Muscle of leg (tissue), 11 donors: Measurements from ENCODE around the gene HABP4. TPM values are rescaled to one million over a fixed set of nuclear protein-coding genes. Genes with fewer than 3 reads are reported as not detected.

Experiments
- DNase-seq: peaks from one replicate; pipeline ENCODE4 v3.0.0; 2013
- H3K27ac ChIP-seq: one replicate; pipeline ENCODE4 v1.5.1; 2013; ENCODE audit warnings: mild to moderate bottlenecking, low read length, control low read depth
- H3K27me3 ChIP-seq: one replicate; pipeline ENCODE4 v1.6.1; 2013; ENCODE audit warnings: low read length; ENCODE audit not compliant: control insufficient read depth, insufficient read depth
- H3K36me3 ChIP-seq: one replicate; pipeline ENCODE4 v1.6.1; 2013; ENCODE audit warnings: low read length; ENCODE audit not compliant: control insufficient read depth, insufficient read depth
- H3K4me1 ChIP-seq: one replicate; pipeline ENCODE4 v1.6.1; 2013; ENCODE audit warnings: low read length; ENCODE audit not compliant: control insufficient read depth, insufficient read depth
- H3K4me3 ChIP-seq: one replicate; pipeline ENCODE4 v1.5.1; 2013; ENCODE audit warnings: low read length, control low read depth
- H3K9me3 ChIP-seq: replicated peaks from 2 replicates; pipeline ENCODE4 v1.6.1; 2013; ENCODE audit warnings: low read depth, low read length; ENCODE audit not compliant: control insufficient read depth
- WGBS: methylation state at CpG from one replicate; pipeline ENCODE4 v1.1.5; 2013; ENCODE audit warnings: missing lambda C conversion rate; ENCODE audit not compliant: insufficient coverage; 5-methylcytosine and 5-hydroxymethylcytosine counted together
- polyA plus RNA-seq, 8 donors: library from polyadenylated mRNA; unstranded; fragments of 120-200 nt; gene quantifications; one replicate each; pipeline versions ENCODE4 v1.2.1 to v1.2.3, GENCODE V29; 2013; ENCODE audit warnings: inconsistent platforms in 1 of 8, low replicate concordance in 1 of 8; ENCODE audit not compliant: insufficient read length in 8 of 8, insufficient read depth in 1 of 8
- total RNA-seq: library from RNA; stranded (reverse); fragments of 120-200 nt; gene quantifications from one replicate; pipeline ENCODE4 v1.2.4, GENCODE V29; 2013

HABP4 gene
- total and polyA plus RNA-seq, 9 donors, result 7.7 to 15.4 (median 12.2) TPM

DNA sequence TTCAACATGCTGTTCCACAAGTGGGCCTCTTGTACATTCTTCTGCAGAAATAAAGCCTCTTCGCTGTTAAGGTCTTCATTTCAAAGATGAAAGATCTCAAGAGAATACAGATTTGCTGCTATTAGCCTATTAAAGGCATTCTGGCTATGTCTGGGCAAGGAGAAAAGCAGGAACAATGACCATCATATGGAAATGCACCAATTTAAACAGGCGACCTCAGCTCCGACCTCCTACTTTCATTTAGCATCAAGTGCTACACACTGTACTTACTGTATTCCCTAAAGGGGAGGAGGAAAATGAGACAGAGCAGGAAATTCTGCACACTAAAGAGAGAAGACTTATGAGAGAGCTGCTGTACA lies 64.8 kb downstream of the HABP4 start:
- H3K9me3 ChIP-seq, result no peaks in the 10 kb centered on the region
- no peak overlapping the region for H3K4me3 ChIP-seq
- peaks cover 2% of the 10 kb centered on the region for H3K4me1 ChIP-seq
- peaks cover 5% of the 10 kb centered on the region for H3K36me3 ChIP-seq
- H3K27ac ChIP-seq, result peak overlapping the region; percentile 1
- H3K27me3 ChIP-seq, result no peaks in the 10 kb centered on the region
- peak; percentile 70 for DNase-seq
- WGBS, result no CpG with 5 or more reads among the region's 3 CpGs

DNA sequence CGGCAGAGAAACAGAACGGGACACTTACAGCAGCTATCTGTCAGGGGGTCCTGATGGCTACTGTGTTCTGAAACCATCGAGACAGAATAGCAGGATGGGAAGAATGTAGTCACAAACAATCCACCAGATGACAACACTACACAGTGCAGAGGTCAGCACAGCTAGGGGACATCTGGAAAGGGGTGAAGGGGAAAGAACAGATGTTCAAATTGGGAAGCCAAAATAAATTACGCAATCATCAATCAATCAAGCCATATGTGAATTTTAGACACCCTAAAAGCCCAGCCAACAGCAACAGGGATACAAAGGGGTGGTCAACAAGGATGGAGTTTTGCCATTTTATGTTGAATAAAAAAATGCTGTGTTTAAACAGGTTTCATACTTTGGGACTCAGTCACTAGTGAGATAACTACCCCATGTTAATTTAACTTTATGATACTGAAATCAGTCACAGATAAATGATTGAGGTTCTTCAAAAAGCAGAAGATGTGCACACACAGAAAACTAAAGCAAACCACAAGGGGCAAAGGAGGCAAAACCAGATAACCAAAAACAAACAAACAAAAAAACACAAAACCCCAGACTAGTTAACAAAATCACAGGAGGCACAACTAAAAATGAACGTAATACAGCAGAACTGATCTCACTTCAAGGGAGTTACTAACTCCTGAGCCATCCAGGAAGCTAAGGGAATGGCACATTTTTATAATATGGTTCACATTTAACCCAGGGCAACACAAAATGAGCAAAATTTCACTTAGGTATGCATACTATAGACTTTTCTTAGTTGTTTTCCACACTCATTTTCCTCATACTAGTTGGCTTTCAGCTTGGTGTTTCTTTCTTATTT lies 65.9 kb downstream of the HABP4 start:
- no peaks in the 10 kb centered on the region for H3K9me3 ChIP-seq
- H3K36me3 ChIP-seq, result peaks cover 5% of the 10 kb centered on the region
- DNase-seq, result peak; percentile 56
- no CpG with 5 or more reads among the region's 5 CpGs for WGBS
- H3K4me1 ChIP-seq, result peaks cover 2% of the 10 kb centered on the region
- H3K27me3 ChIP-seq, result no peaks in the 10 kb centered on the region
- H3K4me3 ChIP-seq, result no peak overlapping the region
- peak overlapping the region; percentile 1 for H3K27ac ChIP-seq

DNA sequence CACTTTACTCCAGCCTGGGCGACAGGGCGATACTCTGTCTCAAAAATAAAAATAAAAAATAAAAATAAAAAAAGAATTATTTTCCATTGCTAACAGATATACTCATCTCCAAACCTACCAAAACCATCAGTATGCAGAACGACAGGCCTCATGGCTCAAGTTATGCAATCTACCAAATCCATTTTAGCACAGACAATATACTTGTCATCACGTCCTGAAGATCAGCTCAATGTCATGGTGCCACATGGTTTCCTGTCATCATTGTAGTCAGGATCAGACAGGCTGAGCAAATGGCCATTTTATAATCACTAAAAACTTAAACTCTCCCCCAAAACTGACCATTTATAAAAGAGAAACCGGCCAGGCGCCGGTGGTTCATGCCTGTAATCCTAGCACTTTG lies 69.1 kb downstream of the HABP4 start:
- Histone ChIP-seq H3K27ac (no peak overlapping the region), H3K36me3 (peaks cover 6% of the 10 kb centered on the region), H3K9me3 (no peaks in the 10 kb centered on the region), H3K27me3 (no peaks in the 10 kb centered on the region), H3K4me3 (no peak overlapping the region), H3K4me1 (peaks cover 2% of the 10 kb centered on the region)
- DNase-seq, result no peak
- WGBS, result 82% methylated on average over 2 of the region's 7 CpGs

DNA sequence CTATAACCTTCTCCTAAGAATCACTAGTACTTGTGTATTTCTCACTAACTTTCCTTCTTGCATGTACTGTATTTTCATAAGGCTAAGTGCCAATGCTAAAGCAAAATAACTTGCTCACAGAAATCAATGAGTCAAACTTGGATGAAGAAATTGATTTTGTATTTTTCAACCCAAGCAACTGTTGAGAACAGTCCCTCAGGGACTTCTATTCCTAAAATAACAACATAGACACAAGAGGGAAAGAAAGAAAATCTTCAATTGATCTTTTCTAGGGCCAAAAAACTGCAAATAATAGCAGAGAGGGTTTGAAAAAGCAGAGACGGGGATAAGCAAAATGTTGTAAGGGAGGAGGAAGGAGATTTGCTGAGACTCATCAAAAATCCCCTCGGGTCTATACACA lies 69.8 kb downstream of the HABP4 start:
- no CpG with 5 or more reads among the region's 2 CpGs for WGBS
- H3K27ac ChIP-seq, result no peak overlapping the region
- H3K9me3 ChIP-seq, result no peaks in the 10 kb centered on the region
- H3K27me3 ChIP-seq, result no peaks in the 10 kb centered on the region
- peaks cover 7% of the 10 kb centered on the region for H3K36me3 ChIP-seq
- peak; percentile 92 for DNase-seq
- H3K4me3 ChIP-seq, result no peak overlapping the region
- H3K4me1 ChIP-seq, result no peaks in the 10 kb centered on the region

DNA sequence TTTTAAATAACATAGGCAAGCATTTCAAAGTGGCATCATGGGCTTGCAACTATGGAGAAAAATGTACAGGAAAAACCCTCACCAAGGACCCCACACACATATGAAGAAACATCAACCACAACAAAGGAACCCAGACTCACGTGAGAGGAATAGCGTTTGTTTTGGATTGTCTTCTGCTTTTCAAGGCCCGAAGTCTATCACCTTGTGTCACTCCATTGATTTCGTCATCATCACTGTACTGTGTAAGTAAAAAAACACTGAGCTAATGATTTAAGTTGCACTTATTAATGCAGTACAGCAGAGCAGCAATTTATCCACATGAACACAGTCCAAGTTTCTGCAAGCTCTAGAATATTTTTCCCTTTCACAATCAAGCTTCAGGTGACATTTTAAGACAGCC lies 72.4 kb downstream of the HABP4 start:
- DNase-seq, result no peak
- H3K4me1 ChIP-seq, result no peaks in the 10 kb centered on the region
- H3K27me3 ChIP-seq, result no peaks in the 10 kb centered on the region
- H3K27ac ChIP-seq, result no peak overlapping the region
- H3K36me3 ChIP-seq, result peaks cover 7% of the 10 kb centered on the region
- H3K4me3 ChIP-seq, result no peak overlapping the region
- no peaks in the 10 kb centered on the region for H3K9me3 ChIP-seq
- no CpG with 5 or more reads among the region's 4 CpGs for WGBS

DNA sequence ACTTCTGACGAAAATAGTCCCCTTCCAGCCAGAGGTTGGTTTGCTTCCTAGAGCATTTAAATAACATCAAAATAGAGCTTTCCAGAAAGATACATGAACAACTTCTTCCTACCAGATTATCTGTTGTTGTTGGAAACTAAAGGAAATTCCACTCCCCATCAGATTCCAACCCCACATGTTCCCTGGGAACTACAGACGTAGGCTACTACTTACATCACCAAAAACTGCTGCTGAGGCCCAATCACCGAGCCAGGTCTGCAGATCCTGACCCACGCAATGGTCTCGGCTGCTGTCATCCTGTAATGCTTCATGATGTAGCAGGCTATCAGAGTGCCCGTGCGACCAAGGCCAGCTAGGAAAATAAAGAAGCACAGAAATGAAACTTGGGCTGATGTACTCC lies 73.4 kb downstream of the HABP4 start:
- Histone ChIP-seq H3K4me3 (no peak overlapping the region), H3K9me3 (no peaks in the 10 kb centered on the region), H3K36me3 (peaks cover 7% of the 10 kb centered on the region), H3K4me1 (no peaks in the 10 kb centered on the region), H3K27ac (no peak overlapping the region), H3K27me3 (no peaks in the 10 kb centered on the region)
- peak; percentile 64 for DNase-seq
- 83% methylated on average over 6 of the region's 7 CpGs for WGBS

DNA sequence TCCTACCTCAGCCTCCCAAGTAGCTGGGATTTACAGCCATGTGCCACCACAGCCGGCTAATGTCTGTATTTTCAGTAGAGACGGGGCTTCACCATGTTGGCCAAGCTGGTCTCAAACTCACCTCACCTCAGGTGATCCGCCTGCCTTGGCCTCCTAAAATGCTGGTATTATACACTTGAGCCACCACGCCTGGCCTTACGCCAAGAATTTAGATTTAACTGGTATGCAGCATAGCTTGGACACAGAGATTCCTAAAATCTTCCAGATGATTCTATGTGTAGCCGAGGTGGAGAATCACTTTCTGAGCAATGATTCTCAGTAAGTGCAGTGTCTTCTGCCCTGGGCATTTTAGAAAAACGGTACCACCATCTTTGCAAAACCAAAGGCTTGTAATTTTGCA lies 74.1 kb downstream of the HABP4 start:
- Histone ChIP-seq H3K27ac (no peak overlapping the region), H3K36me3 (peaks cover 7% of the 10 kb centered on the region), H3K9me3 (no peaks in the 10 kb centered on the region), H3K27me3 (no peaks in the 10 kb centered on the region), H3K4me3 (no peak overlapping the region), H3K4me1 (no peaks in the 10 kb centered on the region)
- WGBS, result 89% methylated on average over 3 of the region's 7 CpGs
- DNase-seq, result no peak

DNA sequence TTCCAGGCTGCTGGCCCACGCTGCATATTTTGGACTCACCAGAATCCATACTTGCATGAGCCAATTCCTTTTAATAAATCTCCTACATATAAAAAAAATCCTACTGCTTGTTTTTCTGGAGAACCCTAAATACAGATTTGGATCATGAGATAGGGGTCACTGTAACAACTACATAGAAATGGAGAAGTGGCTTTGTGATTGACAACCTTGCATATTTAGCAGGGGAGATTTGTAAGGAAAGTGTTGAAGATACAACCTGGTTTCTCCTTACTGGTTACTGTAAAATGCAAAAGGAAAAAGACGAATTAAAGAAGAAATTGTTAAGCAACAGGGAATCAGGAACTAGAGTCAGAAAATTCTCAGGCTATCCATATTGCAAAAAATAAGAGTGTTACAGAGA lies 74.8 kb downstream of the HABP4 start:
- Histone ChIP-seq H3K9me3 (no peaks in the 10 kb centered on the region), H3K27ac (no peak overlapping the region), H3K4me3 (no peak overlapping the region), H3K4me1 (no peaks in the 10 kb centered on the region), H3K36me3 (peaks cover 7% of the 10 kb centered on the region), H3K27me3 (no peaks in the 10 kb centered on the region)
- DNase-seq, result peak; percentile 18
- no CpG with 5 or more reads among the region's 2 CpGs for WGBS

DNA sequence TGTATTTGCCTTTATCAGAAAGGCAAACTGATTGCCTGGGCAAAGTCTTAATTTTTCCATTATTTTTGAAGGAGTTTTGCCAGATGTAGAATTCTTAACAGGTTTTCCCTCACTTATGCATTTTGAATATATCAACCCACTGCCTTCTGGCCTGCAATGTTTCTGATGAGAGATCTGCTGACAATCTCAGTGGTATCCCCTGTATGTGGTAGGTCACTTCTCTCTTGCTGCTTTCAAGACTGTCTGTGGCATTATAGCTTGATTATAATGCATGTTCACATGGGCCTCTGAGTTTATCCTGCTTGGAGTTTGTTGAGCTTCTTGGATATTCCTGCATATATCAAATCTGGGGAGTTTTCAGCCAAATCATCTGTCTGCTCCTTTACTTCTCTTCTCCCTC lies 82.2 kb downstream of the HABP4 start:
- no peak for DNase-seq
- H3K27ac ChIP-seq, result no peak overlapping the region
- H3K36me3 ChIP-seq, result peaks cover 9% of the 10 kb centered on the region
- peaks cover 2% of the 10 kb centered on the region for H3K9me3 ChIP-seq
- H3K4me1 ChIP-seq, result no peaks in the 10 kb centered on the region
- no peaks in the 10 kb centered on the region for H3K27me3 ChIP-seq
- no peak overlapping the region for H3K4me3 ChIP-seq

DNA sequence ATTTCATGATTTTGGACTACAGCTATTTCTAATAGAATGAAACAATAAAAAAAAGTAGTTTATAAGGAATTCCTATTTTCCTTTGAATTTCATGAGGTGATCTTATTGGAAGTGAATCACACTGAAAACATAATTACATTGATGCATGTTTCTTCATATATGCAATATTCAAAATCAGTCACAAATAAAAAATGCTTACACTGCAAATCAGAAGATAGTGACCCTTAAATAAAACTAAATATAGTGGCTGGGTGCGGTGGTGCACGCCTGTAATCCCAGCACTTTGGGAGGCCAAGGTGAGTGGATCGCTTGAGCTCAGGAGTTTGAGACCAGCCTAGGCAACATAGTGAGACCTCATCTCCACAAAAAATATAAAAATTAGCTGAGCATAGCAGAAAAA lies 90.1 kb downstream of the HABP4 start:
- Histone ChIP-seq H3K27me3 (no peaks in the 10 kb centered on the region), H3K4me1 (no peaks in the 10 kb centered on the region), H3K9me3 (no peaks in the 10 kb centered on the region), H3K4me3 (no peak overlapping the region), H3K27ac (no peak overlapping the region), H3K36me3 (peaks cover 11% of the 10 kb centered on the region)
- WGBS, result no CpG with 5 or more reads among the region's 3 CpGs
- DNase-seq, result no peak
